Neural cell (in vitro differentiated cells): Measurements from ENCODE around the gene CLEC12A. TPM values are rescaled to one million over a fixed set of nuclear protein-coding genes. Genes with fewer than 3 reads are reported as not detected.
"Not testable (repeated sequence)": the region's sequence is repeated elsewhere in the genome, so short reads cannot be mapped to it uniquely, and the experiment has no call there.

ENCODE experiments used
- H2AFZ ChIP-seq: fragments of 200-600, 300-800 bp; sonication (generic), shearing (Covaris generic); 2 replicates; pipeline ENCODE4 v1.6.0; 2014; ENCODE audit warnings: low read depth, mild to moderate bottlenecking, antibody characterized with exemption, low read length, moderate library complexity
- H3F3A ChIP-seq: fragments of 200-600 bp; shearing (Covaris generic); 2 replicates; pipeline ENCODE4 v1.6.1; 2016; ENCODE audit warnings: mild to moderate bottlenecking, moderate library complexity, mixed read lengths, antibody characterized with exemption, low read length; ENCODE audit not compliant: insufficient read depth, poor library complexity, severe bottlenecking
- H3K27ac ChIP-seq: fragments of 200-600, 300-800 bp; sonication (generic), shearing (Covaris generic); 2 replicates; pipeline ENCODE4 v1.5.1; 2014; ENCODE audit warnings: mild to moderate bottlenecking, low read length, moderate library complexity
- H3K27me3 ChIP-seq: fragments of 300-800, 200-600 bp; sonication (generic), shearing (Covaris generic); 2 replicates; pipeline ENCODE4 v1.6.0; 2014; ENCODE audit warnings: mild to moderate bottlenecking, low read depth, low read length, moderate library complexity; ENCODE audit not compliant: insufficient read depth
- H3K36me3 ChIP-seq: fragments of 300-800, 200-600 bp; sonication (generic), shearing (Covaris generic); 2 replicates; pipeline ENCODE4 v1.5.1; 2014; ENCODE audit warnings: mild to moderate bottlenecking, antibody characterized with exemption, low read length, moderate library complexity; ENCODE audit not compliant: insufficient read depth
- H3K4me2 ChIP-seq: fragments of 300-800, 200-600 bp; sonication (generic), shearing (Covaris generic); 2 replicates; pipeline ENCODE4 v1.6.0; 2014; ENCODE audit warnings: mild to moderate bottlenecking, low read length
- H3K4me3 ChIP-seq: fragments of 300-800, 200-600 bp; sonication (generic), shearing (Covaris generic); 2 replicates; pipeline ENCODE4 v1.5.1; 2014; ENCODE audit warnings: mild to moderate bottlenecking, low read length, moderate library complexity
- H3K79me2 ChIP-seq: fragments of 200-600 bp; shearing (Covaris generic); replicated peaks from 2 replicates; pipeline ENCODE4 v1.6.0; 2014; ENCODE audit warnings: mild to moderate bottlenecking, low read length, moderate library complexity; ENCODE audit not compliant: insufficient read depth
- H3K9ac ChIP-seq: fragments of 300-800, 200-600 bp; sonication (generic), shearing (Covaris generic); 2 replicates; pipeline ENCODE4 v1.6.1; 2016; ENCODE audit warnings: mild to moderate bottlenecking, low read length, mixed read lengths
- H3K9me2 ChIP-seq: fragments of 200-600 bp; shearing (Covaris generic); 2 replicates; pipeline ENCODE4 v1.6.1; 2016; ENCODE audit warnings: mild to moderate bottlenecking, low read length, mixed read lengths; ENCODE audit not compliant: insufficient read depth
- H3K9me3 ChIP-seq: fragments of 200-600, 300-800 bp; sonication (generic), shearing (Covaris generic); 2 replicates; pipeline ENCODE4 v1.6.1; 2016; ENCODE audit warnings: mild to moderate bottlenecking, mixed run types, low read length, moderate library complexity, mixed read lengths
- H4K20me1 ChIP-seq: fragments of 200-600 bp; shearing (Covaris generic); 2 replicates; pipeline ENCODE4 v1.6.1; 2016; ENCODE audit warnings: mild to moderate bottlenecking, mixed run types; ENCODE audit not compliant: insufficient read depth
- CTCF ChIP-seq: fragments of 450-650 bp; IDR thresholded peaks from 2 replicates; pipeline ENCODE4 v1.5.1; 2014; ENCODE audit warnings: antibody characterized with exemption, mild to moderate bottlenecking, moderate library complexity; ENCODE audit not compliant: poor library complexity, severe bottlenecking
- EP300 ChIP-seq: fragments of 450-650 bp; conservative IDR thresholded peaks from 2 replicates; pipeline ENCODE4 v1.6.1; 2014; ENCODE audit warnings: antibody characterized with exemption, mild to moderate bottlenecking, moderate library complexity; ENCODE audit not compliant: poor library complexity, severe bottlenecking
- EZH2 ChIP-seq: fragments of 200-600, 300-800 bp; shearing (Covaris generic), sonication (generic); IDR thresholded peaks from 2 replicates; pipeline ENCODE4 v1.6.1; 2014; ENCODE audit warnings: antibody characterized with exemption, low read length, borderline replicate concordance, mild to moderate bottlenecking; ENCODE audit not compliant: insufficient read depth, poor library complexity, severe bottlenecking
- MXI1 ChIP-seq: fragments of 450-650 bp; conservative IDR thresholded peaks from 2 replicates; pipeline ENCODE4 v1.6.1; 2014; ENCODE audit warnings: antibody characterized with exemption, mild to moderate bottlenecking; ENCODE audit not compliant: poor library complexity, severe bottlenecking
- POLR2AphosphoS5 ChIP-seq: IDR thresholded peaks from 2 replicates; pipeline ENCODE4 v1.6.1; 2012
- RAD21 ChIP-seq: fragments of 450-650 bp; conservative IDR thresholded peaks from 2 replicates; pipeline ENCODE4 v1.6.1; 2014; ENCODE audit warnings: antibody characterized with exemption, mild to moderate bottlenecking, moderate library complexity
- REST ChIP-seq: IDR thresholded peaks from 2 replicates; pipeline ENCODE4 v1.6.1; 2012; ENCODE audit warnings: borderline replicate concordance
- SMC3 ChIP-seq: fragments of 450-650 bp; conservative IDR thresholded peaks from 2 replicates; pipeline ENCODE4 v1.6.1; 2014; ENCODE audit warnings: antibody characterized with exemption, mild to moderate bottlenecking, moderate library complexity; ENCODE audit not compliant: poor library complexity
- TAF1 ChIP-seq: IDR thresholded peaks from 2 replicates; pipeline ENCODE4 v1.6.1; 2012; ENCODE audit warnings: low read depth
- polyA plus RNA-seq: library from polyadenylated mRNA; depleted of rRNA; stranded (reverse); fragments of >200 nt; gene quantifications from 2 replicates; pipeline ENCODE4 v1.2.3, GENCODE V29; 2014

Gene CLEC12A
- polyA plus RNA-seq, 1 donor from 2014 or later, result not detected

GRCh38 chr12:9952954-9953729 lies 18.1 kb upstream of the CLEC12A start:
- H3K27me3 ChIP-seq, H3K4me2 ChIP-seq, H3K79me2 ChIP-seq, H3K9me3 ChIP-seq, H3K9ac ChIP-seq, H3K27ac ChIP-seq, H3K36me3 ChIP-seq, H3K4me3 ChIP-seq, H3F3A ChIP-seq, H2AFZ ChIP-seq, H3K9me2 ChIP-seq, H4K20me1 ChIP-seq: not testable (repeated sequence)

- no peaks in the 10 kb centered on the region for H3F3A ChIP-seq
- no peaks in the 10 kb centered on the region for H3K9me3 ChIP-seq
- H4K20me1 ChIP-seq, result no peaks in the 10 kb centered on the region
- no peaks in the 10 kb centered on the region for H3K79me2 ChIP-seq
- TF ChIP-seq CTCF (no peak), MXI1 (no peak), EZH2 (no peak), POLR2AphosphoS5 (no peak), TAF1 (no peak), EP300 (no peak), RAD21 (no peak), REST (no peak), SMC3 (no peak)
- H3K9ac ChIP-seq, result no peak overlapping the region
- H3K27me3 ChIP-seq, result no peaks in the 10 kb centered on the region
- H3K9me2 ChIP-seq, result no peaks in the 10 kb centered on the region
- no peak overlapping the region for H2AFZ ChIP-seq
- no peak overlapping the region for H3K4me3 ChIP-seq
- no peaks in the 10 kb centered on the region for H3K36me3 ChIP-seq
- no peak overlapping the region for H3K4me2 ChIP-seq
- no peak overlapping the region for H3K27ac ChIP-seq
Measured at GRCh38 chr12:9957834-9958233, 13.4 kb upstream of the CLEC12A start.
